ENCODE results near the gene OR5D13. TPM values are rescaled to one million over a fixed set of nuclear protein-coding genes. Genes with fewer than 3 reads are reported as not detected.

The OR5D13 gene
- total and polyA plus RNA-seq, 2 of the 13 experiments (the other 11 are each of a cell fraction or from before 2014, with no cell fraction given), result not detected

DNA sequence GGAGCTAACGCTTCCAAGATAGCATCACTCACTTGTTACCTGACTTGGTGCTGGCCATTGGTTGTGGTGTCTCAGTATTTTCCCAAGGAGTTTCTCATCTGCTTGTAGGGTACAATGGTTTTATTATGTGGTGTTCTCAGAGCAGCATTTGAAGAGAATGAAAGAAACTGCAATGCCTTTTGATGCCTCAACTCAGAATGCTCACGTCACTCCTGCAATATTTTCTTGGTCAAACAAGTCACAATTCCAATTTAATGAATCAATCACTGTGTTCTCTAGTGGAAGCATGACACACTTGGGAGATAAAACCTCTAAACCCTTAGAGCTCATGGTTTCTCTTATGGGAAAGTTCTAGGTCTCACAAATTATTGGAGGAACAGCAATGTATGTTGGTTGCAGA is 20.1 kb downstream of the OR5D13 start:
- POLR2A ChIA-PET, result no interaction called here
- no peak for FAIRE-seq

DNA sequence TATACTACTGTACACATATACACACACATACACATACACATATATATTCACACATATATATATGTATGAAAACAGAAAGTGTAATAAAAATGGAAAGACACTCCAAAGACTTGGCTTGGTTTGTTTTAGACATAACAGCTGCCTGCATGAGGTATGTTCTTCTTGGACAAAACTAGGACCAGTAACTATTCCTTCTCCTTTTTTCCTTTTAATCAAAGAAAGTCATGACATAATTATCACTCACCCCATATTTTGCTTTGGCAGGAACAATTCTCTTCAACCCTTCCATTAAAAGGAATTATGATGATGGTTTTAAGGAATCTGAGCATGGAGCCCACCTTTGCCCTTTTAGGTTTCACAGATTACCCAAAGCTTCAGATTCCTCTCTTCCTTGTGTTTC is 22.0 kb downstream of the OR5D13 start, which contains the start of gene OR5D14:
OR5D14 (plus strand) TSS at position 301 of the 400 bp plus-strand sequence; CDS start at position 301, 0 bp downstream.
- no peak within 1 kb of the TSS for H2AFZ ChIP-seq (ENCODE audit: low read length)
- CTCF ChIA-PET (ENCODE audit: low intra/inter-chr PET ratio, low total read pairs), result no interaction called here
- TF ChIP-seq, protein P1, sequence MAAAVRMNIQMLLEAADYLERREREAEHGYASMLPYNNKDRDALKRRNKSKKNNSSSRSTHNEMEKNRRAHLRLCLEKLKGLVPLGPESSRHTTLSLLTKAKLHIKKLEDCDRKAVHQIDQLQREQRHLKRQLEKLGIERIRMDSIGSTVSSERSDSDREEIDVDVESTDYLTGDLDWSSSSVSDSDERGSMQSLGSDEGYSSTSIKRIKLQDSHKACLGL (CRISPR knock-in tag; IDR thresholded peaks at IDR 0.05), result no peak
- no peak for TF ChIP-seq ZBTB38 (CRISPR knock-in tag; IDR thresholded peaks at IDR 0.05)
- no peak for TF ChIP-seq NFIB (CRISPR knock-in tag; IDR thresholded peaks at IDR 0.05; ENCODE audit: borderline replicate concordance)
- TF ChIP-seq, protein P2, sequence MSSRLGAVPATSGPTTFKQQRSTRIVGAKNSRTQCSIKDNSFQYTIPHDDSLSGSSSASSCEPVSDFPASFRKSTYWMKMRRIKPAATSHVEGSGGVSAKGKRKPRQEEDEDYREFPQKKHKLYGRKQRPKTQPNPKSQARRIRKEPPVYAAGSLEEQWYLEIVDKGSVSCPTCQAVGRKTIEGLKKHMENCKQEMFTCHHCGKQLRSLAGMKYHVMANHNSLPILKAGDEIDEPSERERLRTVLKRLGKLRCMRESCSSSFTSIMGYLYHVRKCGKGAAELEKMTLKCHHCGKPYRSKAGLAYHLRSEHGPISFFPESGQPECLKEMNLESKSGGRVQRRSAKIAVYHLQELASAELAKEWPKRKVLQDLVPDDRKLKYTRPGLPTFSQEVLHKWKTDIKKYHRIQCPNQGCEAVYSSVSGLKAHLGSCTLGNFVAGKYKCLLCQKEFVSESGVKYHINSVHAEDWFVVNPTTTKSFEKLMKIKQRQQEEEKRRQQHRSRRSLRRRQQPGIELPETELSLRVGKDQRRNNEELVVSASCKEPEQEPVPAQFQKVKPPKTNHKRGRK (CRISPR knock-in tag; IDR thresholded peaks at IDR 0.05), result no peak
- no peak for TF ChIP-seq TEAD2 (CRISPR knock-in tag; IDR thresholded peaks at IDR 0.05)
- no peak for TF ChIP-seq ZNF101 (CRISPR knock-in tag; IDR thresholded peaks at IDR 0.05; ENCODE audit: borderline replicate concordance, low read depth)
- no peak for TF ChIP-seq NFIC (IDR thresholded peaks at IDR 0.05; ENCODE audit: low read length)
- TF ChIP-seq, protein P3, sequence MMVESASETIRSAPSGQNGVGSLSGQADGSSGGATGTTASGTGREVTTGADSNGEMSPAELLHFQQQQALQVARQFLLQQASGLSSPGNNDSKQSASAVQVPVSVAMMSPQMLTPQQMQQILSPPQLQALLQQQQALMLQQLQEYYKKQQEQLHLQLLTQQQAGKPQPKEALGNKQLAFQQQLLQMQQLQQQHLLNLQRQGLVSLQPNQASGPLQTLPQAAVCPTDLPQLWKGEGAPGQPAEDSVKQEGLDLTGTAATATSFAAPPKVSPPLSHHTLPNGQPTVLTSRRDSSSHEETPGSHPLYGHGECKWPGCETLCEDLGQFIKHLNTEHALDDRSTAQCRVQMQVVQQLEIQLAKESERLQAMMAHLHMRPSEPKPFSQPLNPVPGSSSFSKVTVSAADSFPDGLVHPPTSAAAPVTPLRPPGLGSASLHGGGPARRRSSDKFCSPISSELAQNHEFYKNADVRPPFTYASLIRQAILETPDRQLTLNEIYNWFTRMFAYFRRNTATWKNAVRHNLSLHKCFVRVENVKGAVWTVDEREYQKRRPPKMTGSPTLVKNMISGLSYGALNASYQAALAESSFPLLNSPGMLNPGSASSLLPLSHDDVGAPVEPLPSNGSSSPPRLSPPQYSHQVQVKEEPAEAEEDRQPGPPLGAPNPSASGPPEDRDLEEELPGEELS (CRISPR knock-in tag; IDR thresholded peaks at IDR 0.05), result no peak
- TF ChIP-seq CHCHD3 (CRISPR knock-in tag; IDR thresholded peaks at IDR 0.05), result no peak
- TF ChIP-seq ZNF543 (CRISPR knock-in tag; IDR thresholded peaks at IDR 0.05), result no peak

More for the DNA sequence above, 20.1 kb downstream of the OR5D13 start:
- Histone ChIP-seq H3K4me2 (ENCODE audit: low read depth, low read length) (no peak overlapping the region), H3K9ac (ENCODE audit: insufficient read depth, low read depth, low read length) (no peak overlapping the region), H3K4me1 (ENCODE audit: insufficient read depth, low read length) (no peaks in the 10 kb centered on the region), H3K27me3 (ENCODE audit: control insufficient read depth in 1 of 2, insufficient read depth in 2 of 2, low read length in 2 of 2) (no peaks in the 10 kb centered on the region), H3K36me3 (replicated peaks in 1 of 2; ENCODE audit: control insufficient read depth in 1 of 2, insufficient read depth in 2 of 2, low read length in 2 of 2) (no peaks in the 10 kb centered on the region), H3K79me2 (ENCODE audit: insufficient read depth, low read length) (no peaks in the 10 kb centered on the region), H3K27ac (ENCODE audit: extremely low read length, insufficient read depth, low read length) (no peak overlapping the region), H2AFZ (ENCODE audit: low read length) (no peak overlapping the region), H3K9me3 (ENCODE audit: low read length) (peaks cover 62% of the 10 kb centered on the region), H3K4me3 (replicated peaks in 1 of 3; ENCODE audit: insufficient read depth in 1 of 3, low read depth in 2 of 3, low read length in 3 of 3) (no peak overlapping the region), H4K20me1 (ENCODE audit: insufficient read depth, low read length) (no peaks in the 10 kb centered on the region)
- 0% methylated on average over 2 of the region's 2 CpGs for WGBS (ENCODE audit: low lambda C conversion rate)
- TF ChIP-seq, protein P4, sequence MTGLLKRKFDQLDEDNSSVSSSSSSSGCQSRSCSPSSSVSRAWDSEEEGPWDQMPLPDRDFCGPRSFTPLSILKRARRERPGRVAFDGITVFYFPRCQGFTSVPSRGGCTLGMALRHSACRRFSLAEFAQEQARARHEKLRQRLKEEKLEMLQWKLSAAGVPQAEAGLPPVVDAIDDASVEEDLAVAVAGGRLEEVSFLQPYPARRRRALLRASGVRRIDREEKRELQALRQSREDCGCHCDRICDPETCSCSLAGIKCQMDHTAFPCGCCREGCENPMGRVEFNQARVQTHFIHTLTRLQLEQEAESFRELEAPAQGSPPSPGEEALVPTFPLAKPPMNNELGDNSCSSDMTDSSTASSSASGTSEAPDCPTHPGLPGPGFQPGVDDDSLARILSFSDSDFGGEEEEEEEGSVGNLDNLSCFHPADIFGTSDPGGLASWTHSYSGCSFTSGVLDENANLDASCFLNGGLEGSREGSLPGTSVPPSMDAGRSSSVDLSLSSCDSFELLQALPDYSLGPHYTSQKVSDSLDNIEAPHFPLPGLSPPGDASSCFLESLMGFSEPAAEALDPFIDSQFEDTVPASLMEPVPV (CRISPR knock-in tag; IDR thresholded peaks at IDR 0.05), result no peak
- no peak for TF ChIP-seq ZNF790 (CRISPR knock-in tag; IDR thresholded peaks at IDR 0.05; ENCODE audit: borderline replicate concordance)
- no peak for TF ChIP-seq SMAD9 (CRISPR knock-in tag; IDR thresholded peaks at IDR 0.05)
- no peak for TF ChIP-seq RAD51 (IDR thresholded peaks at IDR 0.05; ENCODE audit: borderline replicate concordance)
- TF ChIP-seq ZNF282 (IDR thresholded peaks at IDR 0.05; ENCODE audit: partially characterized antibody), result no peak
- no peak for TF ChIP-seq ZNF607 (CRISPR knock-in tag; IDR thresholded peaks at IDR 0.05; ENCODE audit: borderline replicate concordance)
- no peak for TF ChIP-seq ZNF20 (CRISPR knock-in tag; IDR thresholded peaks at IDR 0.05)
- no peak for TF ChIP-seq MYC (CRISPR knock-in tag; IDR thresholded peaks at IDR 0.05; ENCODE audit: borderline replicate concordance)
- no TSS peak for BruUV-seq (replicated peaks)
- CTCF ChIA-PET (ENCODE audit: low intra/inter-chr PET ratio, low total read pairs), result no interaction called here
- intact Hi-C loops (cut with micrococcal nuclease; ENCODE audit: unreplicated experiment), result no loop called here
- in situ Hi-C loops (cut with HindIII; ENCODE audit: extremely low pct_ligation_motif_present, low pct_unique_long_range_greater_than_20kb), result no loop called here
- ATAC-seq (no peak), DNase-seq (ENCODE audit: low spot score) (no peak)

More for the DNA sequence above, 22.0 kb downstream of the OR5D13 start, which contains the start of gene OR5D14:
- Histone ChIP-seq H3K27me3 (ENCODE audit: control insufficient read depth in 1 of 2, insufficient read depth in 2 of 2, low read length in 2 of 2) (no peaks in the 10 kb centered on the region), H3K4me1 (ENCODE audit: insufficient read depth, low read length) (no peaks in the 10 kb centered on the region), H3K4me3 (replicated peaks in 1 of 3; ENCODE audit: insufficient read depth in 1 of 3, low read depth in 2 of 3, low read length in 3 of 3) (no peak within 1 kb of the TSS), H3K79me2 (ENCODE audit: insufficient read depth, low read length) (no peaks in the 10 kb centered on the region), H3K9me3 (ENCODE audit: low read length) (peaks cover 73% of the 10 kb centered on the region), H3K4me2 (ENCODE audit: low read depth, low read length) (no peak within 1 kb of the TSS), H3K36me3 (replicated peaks in 1 of 2; ENCODE audit: control insufficient read depth in 1 of 2, insufficient read depth in 2 of 2, low read length in 2 of 2) (no peaks in the 10 kb centered on the region), H3K9ac (ENCODE audit: insufficient read depth, low read depth, low read length) (no peak within 1 kb of the TSS), H4K20me1 (ENCODE audit: insufficient read depth, low read length) (no peaks in the 10 kb centered on the region), H3K27ac (ENCODE audit: extremely low read length, insufficient read depth, low read length) (no peak within 1 kb of the TSS)
- no TSS peak for BruUV-seq (replicated peaks)
- intact Hi-C loops (cut with micrococcal nuclease; ENCODE audit: unreplicated experiment), result no loop called here
- ATAC-seq, result no peak
- in situ Hi-C loops (cut with HindIII; ENCODE audit: extremely low pct_ligation_motif_present, low pct_unique_long_range_greater_than_20kb), result no loop called here
- no peak for FAIRE-seq
- no peak for DNase-seq (ENCODE audit: low spot score)
- POLR2A ChIA-PET, result no interaction called here
